ENCODE data around the gene TSPAN5.
A peak's percentile ranks its signal among the peaks of the same experiment; 100 is the strongest.
"Not testable (repeated sequence)": the region's sequence is repeated elsewhere in the genome, so short reads cannot be mapped to it uniquely, and the experiment has no call there.

Gene TSPAN5

GRCh38 chr4:98658287-98659105 lies at the start of gene TSPAN5:
TSS of gene TSPAN5 (minus strand) at chr4:98658611.
- DNase-seq (ENCODE audit: low read depth, low spot score): peak; percentile 58

GRCh38 chr4:98706935-98707334 lies 48.5 kb upstream of the TSPAN5 start:
- DNase-seq (ENCODE audit: low read depth, low spot score): no peak

GRCh38 chr4:98706200-98706813 lies 47.9 kb upstream of the TSPAN5 start:
- no peak for DNase-seq (ENCODE audit: low read depth, low spot score)

GRCh38 chr4:98705586-98705985 lies 47.2 kb upstream of the TSPAN5 start:
- DNase-seq (ENCODE audit: low read depth, low spot score): not testable (repeated sequence)

GRCh38 chr4:98700656-98701055 lies 42.2 kb upstream of the TSPAN5 start:
- no peak for DNase-seq (ENCODE audit: low read depth, low spot score)

GRCh38 chr4:98694076-98694475 lies 35.7 kb upstream of the TSPAN5 start:
- no peak for DNase-seq (ENCODE audit: low read depth, low spot score)

- DNase-seq (ENCODE audit: low read depth, low spot score): no peak
These were observed 34.0 kb upstream of the TSPAN5 start for GRCh38 chr4:98692411-98692810.

- no peak for DNase-seq (ENCODE audit: low read depth, low spot score)
These were observed 33.2 kb upstream of the TSPAN5 start for GRCh38 chr4:98691588-98691987.

- no peak for DNase-seq (ENCODE audit: low read depth, low spot score)
These were observed 31.2 kb upstream of the TSPAN5 start for GRCh38 chr4:98689507-98690174.

GRCh38 chr4:98688411-98689290 lies 30.2 kb upstream of the TSPAN5 start:
- no peak for DNase-seq (ENCODE audit: low read depth, low spot score)

GRCh38 chr4:98687876-98688275 lies 29.5 kb upstream of the TSPAN5 start:
- DNase-seq (ENCODE audit: low read depth, low spot score): no peak

- DNase-seq (ENCODE audit: low read depth, low spot score): no peak
These were observed 28.4 kb upstream of the TSPAN5 start for GRCh38 chr4:98686847-98687246.

- no peak for DNase-seq (ENCODE audit: low read depth, low spot score)
These were observed 27.8 kb upstream of the TSPAN5 start for GRCh38 chr4:98686043-98686707.

GRCh38 chr4:98685225-98686042 lies 27.0 kb upstream of the TSPAN5 start:
- no peak for DNase-seq (ENCODE audit: low read depth, low spot score)

GRCh38 chr4:98682719-98683118 lies 24.3 kb upstream of the TSPAN5 start:
- no peak for DNase-seq (ENCODE audit: low read depth, low spot score)

- no peak for DNase-seq (ENCODE audit: low read depth, low spot score)
These were observed 22.4 kb upstream of the TSPAN5 start for GRCh38 chr4:98680806-98681205.

- no peak for DNase-seq (ENCODE audit: low read depth, low spot score)
These were observed 21.3 kb upstream of the TSPAN5 start for GRCh38 chr4:98679738-98680137.

- no peak for DNase-seq (ENCODE audit: low read depth, low spot score)
These were observed 19.4 kb upstream of the TSPAN5 start for GRCh38 chr4:98677799-98678198.

GRCh38 chr4:98674404-98675173 lies 16.2 kb upstream of the TSPAN5 start:
- DNase-seq (ENCODE audit: low read depth, low spot score): no peak
